GM23338 (cell line): ENCODE results near the gene PCSK5.

ENCODE experiments used
- CREB1 ChIP-seq: fragments of 250-450 bp; sonication (Bioruptor Pico); IDR thresholded peaks from 2 replicates; pipeline ENCODE4 v1.5.0; 2020; ENCODE audit warnings: low read depth, mild to moderate bottlenecking, moderate library complexity
- EZH2 ChIP-seq: fragments of 200-600 bp; sonication (generic); IDR thresholded peaks from one replicate; pipeline ENCODE4 v1.8.0; 2017; ENCODE audit warnings: antibody characterized with exemption, mild to moderate bottlenecking, low read depth; ENCODE audit not compliant: unreplicated experiment
- EZH2phosphoT487 ChIP-seq: fragments of 200-600 bp; sonication (generic); IDR thresholded peaks from one replicate; pipeline ENCODE4 v1.8.1; 2018; ENCODE audit warnings: antibody characterized with exemption; ENCODE audit not compliant: unreplicated experiment
- NANOG ChIP-seq: IDR thresholded peaks from 2 replicates; pipeline ENCODE4 v1.6.1; 2016; ENCODE audit warnings: antibody characterized with exemption, borderline replicate concordance
- POLR2AphosphoS5 ChIP-seq: IDR thresholded peaks from 2 replicates; pipeline ENCODE4 v1.6.1; 2016; ENCODE audit warnings: antibody characterized with exemption, low read depth
- ZNF331 ChIP-seq: fragments of 250-450 bp; sonication (Bioruptor Pico); IDR thresholded peaks from 2 replicates; pipeline ENCODE4 v1.5.0; 2020; ENCODE audit warnings: low read depth, mild to moderate bottlenecking, moderate library complexity
- TF ChIP-seq, protein P1 (sequence below), 2 experiments: fragments of 200-600 bp in 1 of 2; sonication (generic) in 1 of 2; conservative IDR thresholded peaks; 2 replicates each; pipeline versions ENCODE4 v1.5.1 to v1.6.1; 2016 to 2017; ENCODE audit warnings: antibody characterized with exemption in 2 of 2, low read depth in 2 of 2, mild to moderate bottlenecking in 2 of 2, moderate library complexity in 1 of 2
- TF ChIP-seq, protein P2 (sequence below): IDR thresholded peaks from one replicate; pipeline ENCODE4 v1.6.1; 2018; ENCODE audit warnings: antibody characterized with exemption; ENCODE audit not compliant: unreplicated experiment

DNA sequence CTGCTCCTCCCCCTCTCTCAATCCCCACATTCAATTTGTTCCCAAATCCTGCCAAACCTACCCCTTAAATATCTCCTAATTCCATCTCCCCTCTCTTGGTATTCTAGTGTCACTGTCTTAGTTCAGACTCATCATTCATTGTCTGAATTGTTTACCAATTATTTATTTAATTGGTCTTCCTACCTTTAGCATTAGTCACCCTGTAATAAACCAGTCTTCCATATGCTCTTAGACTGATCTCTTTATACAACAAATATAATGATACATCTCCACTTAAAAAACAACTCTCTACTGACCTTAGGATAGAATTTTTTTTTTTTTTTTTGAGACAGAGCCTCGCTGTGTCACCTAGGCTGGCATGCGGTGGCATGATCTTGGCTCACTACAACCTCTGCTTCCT is 452.4 kb downstream of the PCSK5 start:
- TF ChIP-seq, protein P1, sequence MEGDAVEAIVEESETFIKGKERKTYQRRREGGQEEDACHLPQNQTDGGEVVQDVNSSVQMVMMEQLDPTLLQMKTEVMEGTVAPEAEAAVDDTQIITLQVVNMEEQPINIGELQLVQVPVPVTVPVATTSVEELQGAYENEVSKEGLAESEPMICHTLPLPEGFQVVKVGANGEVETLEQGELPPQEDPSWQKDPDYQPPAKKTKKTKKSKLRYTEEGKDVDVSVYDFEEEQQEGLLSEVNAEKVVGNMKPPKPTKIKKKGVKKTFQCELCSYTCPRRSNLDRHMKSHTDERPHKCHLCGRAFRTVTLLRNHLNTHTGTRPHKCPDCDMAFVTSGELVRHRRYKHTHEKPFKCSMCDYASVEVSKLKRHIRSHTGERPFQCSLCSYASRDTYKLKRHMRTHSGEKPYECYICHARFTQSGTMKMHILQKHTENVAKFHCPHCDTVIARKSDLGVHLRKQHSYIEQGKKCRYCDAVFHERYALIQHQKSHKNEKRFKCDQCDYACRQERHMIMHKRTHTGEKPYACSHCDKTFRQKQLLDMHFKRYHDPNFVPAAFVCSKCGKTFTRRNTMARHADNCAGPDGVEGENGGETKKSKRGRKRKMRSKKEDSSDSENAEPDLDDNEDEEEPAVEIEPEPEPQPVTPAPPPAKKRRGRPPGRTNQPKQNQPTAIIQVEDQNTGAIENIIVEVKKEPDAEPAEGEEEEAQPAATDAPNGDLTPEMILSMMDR (conservative IDR thresholded peaks at IDR 0.05; ENCODE audit: low read depth in 2 of 2), result no peak
- no peak for TF ChIP-seq EZH2phosphoT487
- TF ChIP-seq POLR2AphosphoS5, result no peak
- no peak for TF ChIP-seq EZH2
- TF ChIP-seq, protein P2, sequence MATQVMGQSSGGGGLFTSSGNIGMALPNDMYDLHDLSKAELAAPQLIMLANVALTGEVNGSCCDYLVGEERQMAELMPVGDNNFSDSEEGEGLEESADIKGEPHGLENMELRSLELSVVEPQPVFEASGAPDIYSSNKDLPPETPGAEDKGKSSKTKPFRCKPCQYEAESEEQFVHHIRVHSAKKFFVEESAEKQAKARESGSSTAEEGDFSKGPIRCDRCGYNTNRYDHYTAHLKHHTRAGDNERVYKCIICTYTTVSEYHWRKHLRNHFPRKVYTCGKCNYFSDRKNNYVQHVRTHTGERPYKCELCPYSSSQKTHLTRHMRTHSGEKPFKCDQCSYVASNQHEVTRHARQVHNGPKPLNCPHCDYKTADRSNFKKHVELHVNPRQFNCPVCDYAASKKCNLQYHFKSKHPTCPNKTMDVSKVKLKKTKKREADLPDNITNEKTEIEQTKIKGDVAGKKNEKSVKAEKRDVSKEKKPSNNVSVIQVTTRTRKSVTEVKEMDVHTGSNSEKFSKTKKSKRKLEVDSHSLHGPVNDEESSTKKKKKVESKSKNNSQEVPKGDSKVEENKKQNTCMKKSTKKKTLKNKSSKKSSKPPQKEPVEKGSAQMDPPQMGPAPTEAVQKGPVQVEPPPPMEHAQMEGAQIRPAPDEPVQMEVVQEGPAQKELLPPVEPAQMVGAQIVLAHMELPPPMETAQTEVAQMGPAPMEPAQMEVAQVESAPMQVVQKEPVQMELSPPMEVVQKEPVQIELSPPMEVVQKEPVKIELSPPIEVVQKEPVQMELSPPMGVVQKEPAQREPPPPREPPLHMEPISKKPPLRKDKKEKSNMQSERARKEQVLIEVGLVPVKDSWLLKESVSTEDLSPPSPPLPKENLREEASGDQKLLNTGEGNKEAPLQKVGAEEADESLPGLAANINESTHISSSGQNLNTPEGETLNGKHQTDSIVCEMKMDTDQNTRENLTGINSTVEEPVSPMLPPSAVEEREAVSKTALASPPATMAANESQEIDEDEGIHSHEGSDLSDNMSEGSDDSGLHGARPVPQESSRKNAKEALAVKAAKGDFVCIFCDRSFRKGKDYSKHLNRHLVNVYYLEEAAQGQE, result no peak
- no peak for TF ChIP-seq CREB1 (CRISPR knock-in tag)
- no peak for TF ChIP-seq ZNF331
- no peak for TF ChIP-seq NANOG
